ENCODE results near the gene SHC1. TPM values are rescaled to one million over a fixed set of nuclear protein-coding genes. Genes with fewer than 3 reads are reported as not detected.

Gene SHC1
- total RNA-seq, 1 donor from 2014 or later, result 155 TPM

- no peak for TF ChIP-seq CTCF (IDR thresholded peaks at IDR 0.05; ENCODE audit: partially characterized antibody, unreplicated experiment)
- Mint-ChIP-seq H3K27ac (ENCODE audit: unreplicated experiment) (peak within 1 kb of the TSS; percentile 97), H3K9me3 (ENCODE audit: unreplicated experiment) (peaks cover 10% of the 10 kb centered on the region), H3K27me3 (ENCODE audit: unreplicated experiment) (peaks cover 6% of the 10 kb centered on the region), H3K4me3 (ENCODE audit: unreplicated experiment) (peak within 1 kb of the TSS; percentile 99), H3K36me3 (ENCODE audit: unreplicated experiment) (no peaks in the 10 kb centered on the region), H3K4me1 (ENCODE audit: low read depth, unreplicated experiment) (peaks cover 52% of the 10 kb centered on the region)
- DNase-seq, result peak; percentile 68
Measured at GRCh38 chr1:154955718-154956543, 14.6 kb downstream of the SHC1 start, which contains the start of gene PBXIP1. PBXIP1 (minus strand) TSS chr1:154956099; CDS start chr1:154953721, 2,378 bp downstream.

GRCh38 chr1:154955039-154955717, 15.4 kb downstream of the SHC1 start:
- TF ChIP-seq CTCF (IDR thresholded peaks at IDR 0.05; ENCODE audit: partially characterized antibody, unreplicated experiment), result no peak
- peak; percentile 60 for DNase-seq
- Mint-ChIP-seq H3K27ac (ENCODE audit: unreplicated experiment) (peak overlapping the region; percentile 97), H3K4me1 (ENCODE audit: low read depth, unreplicated experiment) (peaks cover 48% of the 10 kb centered on the region), H3K9me3 (ENCODE audit: unreplicated experiment) (peaks cover 10% of the 10 kb centered on the region), H3K27me3 (ENCODE audit: unreplicated experiment) (peaks cover 9% of the 10 kb centered on the region), H3K4me3 (ENCODE audit: unreplicated experiment) (peak overlapping the region; percentile 99), H3K36me3 (ENCODE audit: unreplicated experiment) (no peaks in the 10 kb centered on the region)

- H3K27me3 Mint-ChIP-seq (ENCODE audit: unreplicated experiment), result peaks cover 9% of the 10 kb centered on the region
- H3K4me1 Mint-ChIP-seq (ENCODE audit: low read depth, unreplicated experiment), result peaks cover 48% of the 10 kb centered on the region
- H3K36me3 Mint-ChIP-seq (ENCODE audit: unreplicated experiment), result no peaks in the 10 kb centered on the region
- TF ChIP-seq CTCF (IDR thresholded peaks at IDR 0.05; ENCODE audit: partially characterized antibody, unreplicated experiment), result no peak
- H3K4me3 Mint-ChIP-seq (ENCODE audit: unreplicated experiment), result peak overlapping the region; percentile 99
- peak overlapping the region; percentile 97 for H3K27ac Mint-ChIP-seq (ENCODE audit: unreplicated experiment)
- DNase-seq, result no peak
- H3K9me3 Mint-ChIP-seq (ENCODE audit: unreplicated experiment), result peaks cover 10% of the 10 kb centered on the region
Measured at GRCh38 chr1:154954541-154954940, 16.0 kb downstream of the SHC1 start.

- TF ChIP-seq CTCF (IDR thresholded peaks at IDR 0.05; ENCODE audit: partially characterized antibody, unreplicated experiment), result no peak
- H3K36me3 Mint-ChIP-seq (ENCODE audit: unreplicated experiment), result no peaks in the 10 kb centered on the region
- H3K9me3 Mint-ChIP-seq (ENCODE audit: unreplicated experiment), result peaks cover 10% of the 10 kb centered on the region
- peaks cover 10% of the 10 kb centered on the region for H3K27me3 Mint-ChIP-seq (ENCODE audit: unreplicated experiment)
- H3K4me1 Mint-ChIP-seq (ENCODE audit: low read depth, unreplicated experiment), result peaks cover 48% of the 10 kb centered on the region
- peak overlapping the region; percentile 64 for H3K4me3 Mint-ChIP-seq (ENCODE audit: unreplicated experiment)
- no peak for DNase-seq
- no peak overlapping the region for H3K27ac Mint-ChIP-seq (ENCODE audit: unreplicated experiment)
Measured at GRCh38 chr1:154953611-154954038, 16.9 kb downstream of the SHC1 start.

Data from glutamatergic neuron (in vitro differentiated cells).